Measurements from ENCODE around the gene SPAST.
"Not testable (repeated sequence)": the region's sequence is repeated elsewhere in the genome, so short reads cannot be mapped to it uniquely, and the experiment has no call there.

Gene SPAST

GRCh38 chr2:32192418-32192817 lies 129.1 kb downstream of the SPAST start:
- Histone ChIP-seq H3K36me3 (ENCODE audit: control insufficient read depth, insufficient read depth, low read length) (no peaks in the 10 kb centered on the region), H3K27me3 (ENCODE audit: control insufficient read depth, insufficient read depth, low read length) (no peaks in the 10 kb centered on the region), H3K79me2 (peaks cover 2% of the 10 kb centered on the region), H3K9me3 (ENCODE audit: control insufficient read depth, low read length) (no peaks in the 10 kb centered on the region), H3K4me1 (no peaks in the 10 kb centered on the region), H3K9ac (no peak overlapping the region), H3K4me3 (ENCODE audit: low read depth, low read length) (no peak overlapping the region), H3K4me2 (ENCODE audit: low read length) (no peak overlapping the region), H3K27ac (no peak overlapping the region), H2AFZ (no peak overlapping the region)
- TF ChIP-seq CTCF (IDR thresholded peaks at IDR 0.05): no peak

- no peak overlapping the region for H3K27ac ChIP-seq
- no peaks in the 10 kb centered on the region for H3K4me1 ChIP-seq
- no peaks in the 10 kb centered on the region for H3K9me3 ChIP-seq (ENCODE audit: control insufficient read depth, low read length)
- no peaks in the 10 kb centered on the region for H3K36me3 ChIP-seq (ENCODE audit: control insufficient read depth, insufficient read depth, low read length)
- no peak overlapping the region for H3K9ac ChIP-seq
- no peaks in the 10 kb centered on the region for H3K27me3 ChIP-seq (ENCODE audit: control insufficient read depth, insufficient read depth, low read length)
- H3K4me2 ChIP-seq (ENCODE audit: low read length): no peak overlapping the region
- H2AFZ ChIP-seq: no peak overlapping the region
- H3K79me2 ChIP-seq: no peaks in the 10 kb centered on the region
- TF ChIP-seq CTCF (IDR thresholded peaks at IDR 0.05): no peak
- H3K4me3 ChIP-seq (ENCODE audit: low read depth, low read length): no peak overlapping the region
These were observed 137.5 kb downstream of the SPAST start for GRCh38 chr2:32200814-32201213.

GRCh38 chr2:32203428-32203827 lies 140.1 kb downstream of the SPAST start:
- H3K9ac ChIP-seq; H3K4me1 ChIP-seq; H3K36me3 ChIP-seq (ENCODE audit: control insufficient read depth, insufficient read depth, low read length); H3K9me3 ChIP-seq (ENCODE audit: control insufficient read depth, low read length); H2AFZ ChIP-seq; H3K27ac ChIP-seq; H3K79me2 ChIP-seq; H3K4me2 ChIP-seq (ENCODE audit: low read length); H3K4me3 ChIP-seq (ENCODE audit: low read depth, low read length); H3K27me3 ChIP-seq (ENCODE audit: control insufficient read depth, insufficient read depth, low read length): not testable (repeated sequence)

Data from parathyroid adenoma (tissue), 2 donors.